ES-I3 (cell line): ENCODE measurements around the gene FGGY.

Source experiments
- H3K36me3 ChIP-seq: 2 replicates; pipeline ENCODE4 v1.6.1; 2013; ENCODE audit warnings: mild to moderate bottlenecking, low read length, control low read depth, moderate library complexity; ENCODE audit not compliant: insufficient read depth
- H3K4me1 ChIP-seq: 2 replicates; pipeline ENCODE4 v1.6.1; 2013; ENCODE audit warnings: mild to moderate bottlenecking, control low read depth, low read length; ENCODE audit not compliant: insufficient read depth
- H3K9ac ChIP-seq: 2 replicates; pipeline ENCODE4 v1.6.1; 2013; ENCODE audit warnings: low read depth, mild to moderate bottlenecking, low read length, moderate library complexity
- H3K9me3 ChIP-seq: 2 replicates; pipeline ENCODE4 v1.6.1; 2013; ENCODE audit warnings: mild to moderate bottlenecking, low read length, moderate library complexity; ENCODE audit not compliant: control insufficient read depth, insufficient read depth

Gene FGGY

GRCh38 chr1:59315529-59316463, 18.9 kb downstream of the FGGY start:
- H3K9me3 ChIP-seq: no peaks in the 10 kb centered on the region
- no peaks in the 10 kb centered on the region; the same call in 1 of the 2 replicates for H3K4me1 ChIP-seq
- no peaks in the 10 kb centered on the region for H3K36me3 ChIP-seq
- H3K9ac ChIP-seq: no peak overlapping the region

- Histone ChIP-seq H3K36me3 (no peaks in the 10 kb centered on the region), H3K9me3 (no peaks in the 10 kb centered on the region), H3K9ac (no peak overlapping the region), H3K4me1 (no peaks in the 10 kb centered on the region; the same call in 1 of the 2 replicates)
These were observed 19.7 kb downstream of the FGGY start for GRCh38 chr1:59316497-59317128.

GRCh38 chr1:59317343-59317742, 20.4 kb downstream of the FGGY start:
- no peaks in the 10 kb centered on the region; the same call in 1 of the 2 replicates for H3K4me1 ChIP-seq

GRCh38 chr1:59317780-59318179, 20.9 kb downstream of the FGGY start:
- H3K9me3 ChIP-seq: no peaks in the 10 kb centered on the region
- no peaks in the 10 kb centered on the region for H3K36me3 ChIP-seq
- H3K9ac ChIP-seq: no peak overlapping the region
- no peaks in the 10 kb centered on the region; the same call in 1 of the 2 replicates for H3K4me1 ChIP-seq

More at GRCh38 chr1:59317343-59317742, 20.4 kb downstream of the FGGY start:
- Histone ChIP-seq H3K36me3 (no peaks in the 10 kb centered on the region), H3K9me3 (no peaks in the 10 kb centered on the region), H3K9ac (no peak overlapping the region)

GRCh38 chr1:59318271-59318860, 21.5 kb downstream of the FGGY start:
- Histone ChIP-seq H3K9me3 (no peaks in the 10 kb centered on the region), H3K36me3 (no peaks in the 10 kb centered on the region), H3K4me1 (no peaks in the 10 kb centered on the region; the same call in 1 of the 2 replicates), H3K9ac (no peak overlapping the region)

GRCh38 chr1:59322394-59322793, 25.5 kb downstream of the FGGY start:
- Histone ChIP-seq H3K4me1 (no peaks in the 10 kb centered on the region; the same call in 1 of the 2 replicates), H3K36me3 (no peaks in the 10 kb centered on the region), H3K9me3 (no peaks in the 10 kb centered on the region), H3K9ac (no peak overlapping the region)

- Histone ChIP-seq H3K4me1 (no peaks in the 10 kb centered on the region), H3K9ac (no peak overlapping the region), H3K36me3 (no peaks in the 10 kb centered on the region)
These were observed 25.9 kb downstream of the FGGY start for GRCh38 chr1:59322814-59323213.

GRCh38 chr1:59323879-59324278, 27.0 kb downstream of the FGGY start:
- no peaks in the 10 kb centered on the region for H3K4me1 ChIP-seq
- H3K36me3 ChIP-seq: no peaks in the 10 kb centered on the region
- no peak overlapping the region for H3K9ac ChIP-seq
- H3K9me3 ChIP-seq: no peaks in the 10 kb centered on the region

More at GRCh38 chr1:59322814-59323213, 25.9 kb downstream of the FGGY start:
- no peaks in the 10 kb centered on the region for H3K9me3 ChIP-seq

- Histone ChIP-seq H3K9ac (no peak overlapping the region), H3K36me3 (no peaks in the 10 kb centered on the region), H3K9me3 (no peaks in the 10 kb centered on the region), H3K4me1 (peaks cover 6% of the 10 kb centered on the region; the same call in 1 of the 2 replicates)
These were observed 31.5 kb downstream of the FGGY start for GRCh38 chr1:59328353-59328752.

- Histone ChIP-seq H3K4me1 (peaks cover 6% of the 10 kb centered on the region; the same call in 1 of the 2 replicates), H3K36me3 (no peaks in the 10 kb centered on the region), H3K9ac (no peak overlapping the region), H3K9me3 (no peaks in the 10 kb centered on the region)
These were observed 32.6 kb downstream of the FGGY start for GRCh38 chr1:59329412-59330053.

- Histone ChIP-seq H3K36me3 (no peaks in the 10 kb centered on the region), H3K4me1 (peaks cover 6% of the 10 kb centered on the region; the same call in 1 of the 2 replicates), H3K9me3 (no peaks in the 10 kb centered on the region), H3K9ac (no peak overlapping the region)
These were observed 35.1 kb downstream of the FGGY start for GRCh38 chr1:59331686-59332620.

- Histone ChIP-seq H3K9ac (no peak overlapping the region), H3K9me3 (no peaks in the 10 kb centered on the region), H3K4me1 (peaks cover 6% of the 10 kb centered on the region; the same call in 1 of the 2 replicates), H3K36me3 (no peaks in the 10 kb centered on the region)
These were observed 36.1 kb downstream of the FGGY start for GRCh38 chr1:59332983-59333382.

- Histone ChIP-seq H3K9ac (no peak overlapping the region), H3K36me3 (no peaks in the 10 kb centered on the region), H3K9me3 (no peaks in the 10 kb centered on the region), H3K4me1 (peaks cover 6% of the 10 kb centered on the region; the same call in 1 of the 2 replicates)
These were observed 36.9 kb downstream of the FGGY start for GRCh38 chr1:59333626-59334277.
